K562 (cell line): ENCODE data around the gene HES4. TPM values are rescaled to one million over a fixed set of nuclear protein-coding genes. Genes with fewer than 3 reads are reported as not detected.

Experiments used
- ATF7 ChIP-seq: fragments of 450-650 bp; IDR thresholded peaks from 2 replicates; pipeline ENCODE4 v1.7.1; 2014; ENCODE audit warnings: mild to moderate bottlenecking, moderate library complexity
- CBX8 ChIP-seq: fragments of 200-600 bp; sonication (generic); IDR thresholded peaks from 2 replicates; pipeline ENCODE4 v1.6.1; 2012; ENCODE audit warnings: borderline replicate concordance, mixed run types, low read depth, mild to moderate bottlenecking, moderate library complexity, mixed read lengths, low read length, control low read depth, inconsistent platforms; ENCODE audit not compliant: poor library complexity, severe bottlenecking; ENCODE audit errors: extremely low read depth
- CEBPB ChIP-seq: fragments of 450-650 bp; IDR thresholded peaks from 2 replicates; pipeline ENCODE4 v1.6.1; 2016; ENCODE audit warnings: missing genetic modification characterization, missing compliant biosample characterization
- COPS2 ChIP-seq: fragments of 450-650 bp; conservative IDR thresholded peaks from 2 replicates; pipeline ENCODE4 v1.6.1; 2016; ENCODE audit warnings: mild to moderate bottlenecking, moderate library complexity
- ELF4 ChIP-seq: fragments of 450-650 bp; formaldehyde crosslinking; IDR thresholded peaks from 2 replicates; pipeline ENCODE4 v1.4.0; 2022; ENCODE audit warnings: missing genetic modification characterization
- ETV1 ChIP-seq: fragments of 450-650 bp; conservative IDR thresholded peaks from 2 replicates; pipeline ENCODE4 v1.6.1; 2016; ENCODE audit warnings: missing genetic modification characterization, control low read depth, low read depth, missing compliant biosample characterization
- ETV6 ChIP-seq, 3 experiments: fragments of 150-350 bp in 1 of 3; sonication (generic) in 1 of 3; formaldehyde crosslinking in 1 of 3; IDR thresholded peaks; 2 replicates each; pipeline versions ENCODE4 v1.6.1 to v1.8.0; 2014 to 2022; ENCODE audit warnings: borderline replicate concordance in 2 of 3, low read depth in 2 of 3, antibody characterized with exemption in 1 of 3, low read length in 1 of 3, mild to moderate bottlenecking in 1 of 3, missing genetic modification reagents in 1 of 3
- FOXM1 ChIP-seq, 2 experiments: fragments of 450-650 bp in 1 of 2; sonication (generic) in 1 of 2; formaldehyde crosslinking in 1 of 2; IDR thresholded peaks; 2 replicates each; pipeline versions ENCODE4 v1.6.1 to v1.9.0; 2017 to 2022; ENCODE audit warnings: low read depth in 2 of 2, mild to moderate bottlenecking in 2 of 2, missing genetic modification reagents in 1 of 2, moderate library complexity in 1 of 2
- GTF2F1 ChIP-seq: IDR thresholded peaks from 2 replicates; pipeline ENCODE4 v1.6.1; 2011; ENCODE audit warnings: low read depth, low read length, improper control_type of control experiment
- HDAC8 ChIP-seq: fragments of 450-650 bp; IDR thresholded peaks from 2 replicates; pipeline ENCODE4 v1.6.1; 2016; ENCODE audit warnings: mild to moderate bottlenecking, missing genetic modification characterization, moderate library complexity, missing compliant biosample characterization
- PTRF ChIP-seq: fragments of 450-650 bp; IDR thresholded peaks from 2 replicates; pipeline ENCODE4 v1.6.1; 2016; ENCODE audit warnings: mild to moderate bottlenecking, missing genetic modification characterization, missing compliant biosample characterization
- STAT5A ChIP-seq: IDR thresholded peaks from 2 replicates; pipeline ENCODE4 v1.6.1; 2012; ENCODE audit warnings: low read length, inconsistent platforms, borderline replicate concordance
- TARDBP ChIP-seq: fragments of 450-650 bp; IDR thresholded peaks from 2 replicates; pipeline ENCODE4 v1.6.1; 2016
- YBX1 ChIP-seq: fragments of 450-650 bp; IDR thresholded peaks from 2 replicates; pipeline ENCODE4 v1.7.1; 2016; ENCODE audit warnings: mild to moderate bottlenecking
- ZNF384 ChIP-seq: IDR thresholded peaks from 2 replicates; pipeline ENCODE4 v1.6.1; 2012; ENCODE audit warnings: low read depth, low read length, improper control_type of control experiment
- ZNF644 ChIP-seq: fragments of 200-800 bp; sonication (Bioruptor generic); IDR thresholded peaks from 2 replicates; pipeline ENCODE4 v1.6.1; 2016; ENCODE audit warnings: low read depth, missing genetic modification characterization, missing compliant biosample characterization
- ZZZ3 ChIP-seq: fragments of 450-650 bp; IDR thresholded peaks from 2 replicates; pipeline ENCODE4 v1.6.1; 2016; ENCODE audit warnings: antibody characterized with exemption, mild to moderate bottlenecking, moderate library complexity
- polyA plus RNA-seq, 8 experiments: library from polyadenylated mRNA; depleted of rRNA in 4 of 8; stranded (reverse) in 5 of 8; unstranded in 3 of 8; fragments of >200 nt; fragmentation: Nextera tagmentation in 2 of 8; fragmentation: Illumina TruSeq in 1 of 8; extraction: Ambion mirVana in 2 of 8; extraction: Trizol in 1 of 8; gene quantifications; 2 replicates each; pipeline versions ENCODE4 v1.2.1 to v1.2.3, GENCODE V29; 2011 to 2014; ENCODE audit warnings: inconsistent platforms in 1 of 8, missing spikeins in 1 of 8
- total RNA-seq, 7 experiments: library from RNA; depleted of rRNA in 6 of 7; stranded (reverse); fragments of >200 nt in 6 of 7; fragmentation: Illumina TruSeq in 2 of 7; extraction: Trizol in 2 of 7; gene quantifications; 2 replicates each; pipeline versions ENCODE4 v1.2.1 to v1.2.3, GENCODE V29; 2011 to 2021; ENCODE audit warnings: low replicate concordance in 1 of 7
- TF ChIP-seq, protein P1 (sequence below): fragments of 250-450 bp; sonication (Bioruptor Pico); IDR thresholded peaks from 2 replicates; pipeline ENCODE4 v1.8.0; 2022; ENCODE audit warnings: inconsistent platforms, mild to moderate bottlenecking, moderate library complexity, borderline replicate concordance
- TF ChIP-seq, protein P2 (sequence below): fragments of 450-650 bp; IDR thresholded peaks from 2 replicates; pipeline ENCODE4 v1.6.1; 2016
- TF ChIP-seq, protein P3 (sequence below), 2 experiments: fragments of 250-450 bp in 1 of 2; fragments of 450-650 bp in 1 of 2; sonication (Bioruptor Pico) in 1 of 2; IDR thresholded peaks; 2 replicates each; pipeline versions ENCODE4 v1.6.1 to v1.8.0; 2016 to 2021; ENCODE audit warnings: mild to moderate bottlenecking in 2 of 2, moderate library complexity in 2 of 2, missing compliant biosample characterization in 1 of 2, missing genetic modification characterization in 1 of 2
- TF ChIP-seq, protein P4 (sequence below): fragments of 250-450 bp; sonication (Bioruptor Pico); IDR thresholded peaks from 2 replicates; pipeline ENCODE4 v1.5.0; 2021; ENCODE audit warnings: mild to moderate bottlenecking, borderline replicate concordance

HES4 gene
- total and polyA plus RNA-seq, 9 of the 15 experiments (the other 6 are each of a cell fraction or from before 2014, with no cell fraction given), result 0.21 to 43.7 (median 5.3) TPM; not detected in 2

DNA sequence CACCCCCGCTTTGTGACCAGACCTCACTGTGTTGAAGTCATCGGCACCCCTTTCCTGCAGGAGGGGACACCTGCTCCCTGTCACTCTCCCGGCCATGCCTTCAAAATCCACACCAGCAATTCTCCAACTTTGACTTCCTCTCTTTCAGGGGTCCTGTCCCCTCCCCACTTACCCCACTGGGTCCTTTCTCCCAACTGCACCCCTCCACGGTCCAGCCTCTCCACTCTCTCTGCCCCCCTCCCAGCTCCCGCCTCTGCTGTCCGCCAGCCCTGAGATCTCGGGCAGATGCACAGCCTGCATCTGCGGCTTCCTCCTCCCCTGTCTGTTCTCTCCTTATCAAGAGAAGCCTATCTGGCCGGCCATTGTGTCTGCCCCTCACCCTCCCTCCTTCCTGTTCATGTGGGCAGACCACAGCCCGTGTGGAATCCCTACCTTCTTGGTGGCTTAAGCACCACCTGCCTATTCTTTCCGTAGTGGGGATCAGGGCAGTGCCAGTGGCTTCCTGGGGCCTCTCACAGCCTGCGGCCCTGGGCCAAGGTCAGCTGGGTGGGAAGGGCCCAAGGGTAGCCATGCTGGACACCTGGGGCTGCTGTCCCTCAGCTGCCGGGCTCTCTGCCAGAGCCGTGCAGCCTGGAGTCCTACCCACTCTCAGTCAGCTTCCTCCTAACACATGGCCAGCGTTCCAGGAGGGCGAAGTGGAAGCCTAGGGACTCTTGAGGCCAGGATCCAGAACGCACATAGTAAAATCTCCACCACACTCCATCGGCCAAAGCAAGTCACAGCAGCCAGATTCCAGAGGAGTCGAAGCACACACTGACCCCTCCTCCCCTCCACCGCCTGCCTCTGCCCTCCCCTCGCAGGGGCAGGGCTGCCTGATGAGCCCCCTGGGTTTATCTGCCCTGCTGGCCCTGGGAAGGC is 5.1 kb upstream of the HES4 start (continued):
- TF ChIP-seq CEBPB (tag) (no peak), ETV1 (tag) (peak; percentile 85), ZNF644 (tag) (peak; percentile 76; the same call in 1 of the 2 replicates), FOXM1 (IDR thresholded peaks at IDR 0.05; ENCODE audit: low read depth) (no peak), FOXM1 (CRISPR knock-in tag; IDR thresholded peaks at IDR 0.05; ENCODE audit: low read depth) (0 out of 2 replicates have a peak, but pooled peaks have one; percentile 58), ATF7 (peak; percentile 47), YBX1 (no peak), GTF2F1 (no peak), COPS2 (no peak), ELF4 (peak; percentile 27; the same call in 1 of the 2 replicates), CBX8 (no peak), ZZZ3 (no peak), ETV6 (IDR thresholded peaks at IDR 0.05; ENCODE audit: borderline replicate concordance in 1 of 2, low read depth in 2 of 2, low read length in 1 of 2) (no peak), ETV6 (CRISPR knock-in tag; IDR thresholded peaks at IDR 0.05; ENCODE audit: borderline replicate concordance) (no peak), ZNF384 (no peak), STAT5A (no peak), TARDBP (no peak), HDAC8 (tag) (peak; percentile 72), PTRF (tag) (0 out of 2 replicates have a peak, but pooled peaks have one; percentile 55)
- TF ChIP-seq, protein P1, sequence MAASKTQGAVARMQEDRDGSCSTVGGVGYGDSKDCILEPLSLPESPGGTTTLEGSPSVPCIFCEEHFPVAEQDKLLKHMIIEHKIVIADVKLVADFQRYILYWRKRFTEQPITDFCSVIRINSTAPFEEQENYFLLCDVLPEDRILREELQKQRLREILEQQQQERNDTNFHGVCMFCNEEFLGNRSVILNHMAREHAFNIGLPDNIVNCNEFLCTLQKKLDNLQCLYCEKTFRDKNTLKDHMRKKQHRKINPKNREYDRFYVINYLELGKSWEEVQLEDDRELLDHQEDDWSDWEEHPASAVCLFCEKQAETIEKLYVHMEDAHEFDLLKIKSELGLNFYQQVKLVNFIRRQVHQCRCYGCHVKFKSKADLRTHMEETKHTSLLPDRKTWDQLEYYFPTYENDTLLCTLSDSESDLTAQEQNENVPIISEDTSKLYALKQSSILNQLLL (CRISPR knock-in tag), result no peak
- TF ChIP-seq, protein P2, sequence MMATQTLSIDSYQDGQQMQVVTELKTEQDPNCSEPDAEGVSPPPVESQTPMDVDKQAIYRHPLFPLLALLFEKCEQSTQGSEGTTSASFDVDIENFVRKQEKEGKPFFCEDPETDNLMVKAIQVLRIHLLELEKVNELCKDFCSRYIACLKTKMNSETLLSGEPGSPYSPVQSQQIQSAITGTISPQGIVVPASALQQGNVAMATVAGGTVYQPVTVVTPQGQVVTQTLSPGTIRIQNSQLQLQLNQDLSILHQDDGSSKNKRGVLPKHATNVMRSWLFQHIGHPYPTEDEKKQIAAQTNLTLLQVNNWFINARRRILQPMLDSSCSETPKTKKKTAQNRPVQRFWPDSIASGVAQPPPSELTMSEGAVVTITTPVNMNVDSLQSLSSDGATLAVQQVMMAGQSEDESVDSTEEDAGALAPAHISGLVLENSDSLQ, result peak; percentile 75
- TF ChIP-seq, protein P3, sequence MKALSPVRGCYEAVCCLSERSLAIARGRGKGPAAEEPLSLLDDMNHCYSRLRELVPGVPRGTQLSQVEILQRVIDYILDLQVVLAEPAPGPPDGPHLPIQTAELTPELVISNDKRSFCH (CRISPR knock-in tag; IDR thresholded peaks at IDR 0.05), result 0 out of 2 replicates have a peak, but pooled peaks have one; percentile 11
- TF ChIP-seq, protein P3 (tag; IDR thresholded peaks at IDR 0.05), result peak; percentile 94
- TF ChIP-seq, protein P4, sequence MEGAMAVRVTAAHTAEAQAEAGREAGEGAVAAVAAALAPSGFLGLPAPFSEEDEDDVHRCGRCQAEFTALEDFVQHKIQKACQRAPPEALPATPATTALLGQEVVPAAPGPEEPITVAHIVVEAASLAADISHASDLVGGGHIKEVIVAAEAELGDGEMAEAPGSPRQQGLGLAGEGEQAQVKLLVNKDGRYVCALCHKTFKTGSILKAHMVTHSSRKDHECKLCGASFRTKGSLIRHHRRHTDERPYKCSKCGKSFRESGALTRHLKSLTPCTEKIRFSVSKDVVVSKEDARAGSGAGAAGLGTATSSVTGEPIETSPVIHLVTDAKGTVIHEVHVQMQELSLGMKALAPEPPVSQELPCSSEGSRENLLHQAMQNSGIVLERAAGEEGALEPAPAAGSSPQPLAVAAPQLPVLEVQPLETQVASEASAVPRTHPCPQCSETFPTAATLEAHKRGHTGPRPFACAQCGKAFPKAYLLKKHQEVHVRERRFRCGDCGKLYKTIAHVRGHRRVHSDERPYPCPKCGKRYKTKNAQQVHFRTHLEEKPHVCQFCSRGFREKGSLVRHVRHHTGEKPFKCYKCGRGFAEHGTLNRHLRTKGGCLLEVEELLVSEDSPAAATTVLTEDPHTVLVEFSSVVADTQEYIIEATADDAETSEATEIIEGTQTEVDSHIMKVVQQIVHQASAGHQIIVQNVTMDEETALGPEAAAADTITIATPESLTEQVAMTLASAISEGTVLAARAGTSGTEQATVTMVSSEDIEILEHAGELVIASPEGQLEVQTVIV (CRISPR knock-in tag), result no peak
